ENCODE results near the gene SMIM1.
"Not testable (repeated sequence)": the region's sequence is repeated elsewhere in the genome, so short reads cannot be mapped to it uniquely, and the experiment has no call there.

Gene SMIM1

DNA sequence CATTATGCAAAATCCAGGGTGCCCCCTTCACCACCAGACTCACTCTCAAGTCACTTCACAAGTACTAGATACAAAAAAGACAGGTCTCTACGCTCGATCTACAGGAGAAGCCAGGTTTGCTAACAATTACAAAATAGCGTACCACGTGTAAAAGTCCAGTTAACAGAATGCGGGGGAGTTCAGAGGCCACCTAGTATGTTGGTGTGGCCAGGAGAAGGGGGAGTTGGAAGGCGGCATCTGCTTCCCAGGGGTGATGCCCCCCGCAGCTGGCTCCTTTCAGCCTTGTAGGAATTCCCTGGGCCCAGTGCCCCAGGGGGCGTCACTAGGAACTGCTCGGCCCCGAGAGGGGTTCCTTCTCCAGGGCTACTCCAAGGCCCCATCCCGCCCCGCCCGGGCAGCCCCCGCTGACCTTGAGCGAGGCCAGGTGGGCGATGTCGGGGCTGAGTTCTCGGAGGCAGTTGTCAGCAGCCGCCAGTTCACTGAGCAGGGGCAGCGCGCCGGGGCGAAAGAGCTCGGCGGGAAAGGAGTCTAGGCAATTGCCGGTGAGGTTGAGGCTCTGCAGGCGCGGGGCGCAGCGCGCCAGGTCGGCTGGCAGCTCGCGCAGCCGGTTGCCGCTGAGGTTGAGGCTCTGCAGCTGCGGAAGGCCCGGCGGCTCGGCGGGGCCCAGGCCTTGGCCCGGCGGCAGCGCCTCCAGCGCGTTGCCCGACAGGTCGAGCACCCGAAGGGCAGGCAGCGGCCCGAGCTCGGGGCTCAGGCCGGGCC lies 23.1 kb downstream of the SMIM1 start:
- DNase-seq (ENCODE audit: low read depth in 2 of 2), result no peak

- DNase-seq (ENCODE audit: low read depth in 2 of 2), result peak; percentile 80 to 83
Observed at GRCh38 chr1:3796215-3797061, 23.9 kb downstream of the SMIM1 start, which contains the start of gene LRRC47. TSS of gene LRRC47 (minus strand) at chr1:3796498. CDS start at chr1:3796476, 22 bp downstream.

DNA sequence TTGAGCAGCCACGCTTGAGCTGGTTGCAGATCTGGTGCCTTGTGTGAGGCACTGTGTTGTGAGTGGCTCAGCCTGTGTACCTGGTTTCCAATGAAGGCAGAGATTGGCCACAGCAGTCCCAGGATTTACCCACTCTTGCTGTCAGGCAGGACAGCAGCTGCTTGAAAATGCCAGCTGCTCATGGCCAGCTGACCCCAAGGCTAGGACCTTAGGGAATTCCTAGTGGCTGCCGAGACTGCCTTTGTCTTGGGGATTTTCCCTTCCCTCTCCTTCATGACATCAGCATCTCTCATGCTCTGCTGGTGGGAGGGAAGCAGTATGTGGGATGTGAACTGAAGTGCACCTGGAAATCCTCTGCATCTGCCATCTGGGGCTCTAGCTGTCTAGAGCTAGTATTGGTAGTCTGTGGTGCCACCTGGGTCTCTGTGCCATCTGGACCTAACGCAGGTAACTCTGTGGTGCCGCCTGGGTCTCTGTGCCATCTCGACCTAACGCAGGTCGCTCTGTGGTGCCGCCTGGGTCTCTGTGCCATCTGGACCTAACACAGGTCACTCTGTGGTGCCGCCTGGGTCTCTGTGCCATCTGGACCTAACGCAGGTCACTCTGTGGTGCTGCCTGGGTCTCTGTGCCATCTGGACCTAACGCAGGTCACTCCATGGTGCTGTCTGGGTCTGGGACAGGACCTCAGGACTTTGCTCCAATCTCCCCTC lies 27.6 kb downstream of the SMIM1 start:
- no peak for DNase-seq (ENCODE audit: low read depth in 2 of 2)

- not testable (repeated sequence) for DNase-seq (ENCODE audit: low read depth in 2 of 2)
Observed at GRCh38 chr1:3800795-3801194, 28.2 kb downstream of the SMIM1 start.

GRCh38 chr1:3803905-3804626 lies 31.5 kb downstream of the SMIM1 start:
- DNase-seq (ENCODE audit: low read depth in 2 of 2), result no peak

DNA sequence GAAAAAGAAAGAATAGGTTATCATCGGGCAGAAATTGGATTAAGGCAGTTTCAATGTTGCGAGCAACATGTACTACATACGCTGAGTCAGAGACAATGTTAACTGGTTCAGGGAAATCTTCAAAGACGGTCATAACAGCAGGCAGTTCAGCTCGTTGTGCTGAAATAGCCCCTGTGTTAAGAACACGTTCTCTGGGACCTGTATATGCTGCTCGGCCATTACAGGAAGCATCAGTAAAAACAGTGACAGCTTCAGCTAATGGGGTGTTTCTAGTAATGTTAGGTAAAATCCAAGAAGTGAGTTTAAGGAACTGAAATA lies 32.0 kb downstream of the SMIM1 start:
- not testable (repeated sequence) for DNase-seq (ENCODE audit: low read depth in 2 of 2)

GRCh38 chr1:3805038-3805437 lies 32.5 kb downstream of the SMIM1 start:
- DNase-seq (ENCODE audit: low read depth in 2 of 2), result no peak

- DNase-seq (ENCODE audit: low read depth in 2 of 2), result no peak
Observed at GRCh38 chr1:3807769-3808168, 35.2 kb downstream of the SMIM1 start.

DNA sequence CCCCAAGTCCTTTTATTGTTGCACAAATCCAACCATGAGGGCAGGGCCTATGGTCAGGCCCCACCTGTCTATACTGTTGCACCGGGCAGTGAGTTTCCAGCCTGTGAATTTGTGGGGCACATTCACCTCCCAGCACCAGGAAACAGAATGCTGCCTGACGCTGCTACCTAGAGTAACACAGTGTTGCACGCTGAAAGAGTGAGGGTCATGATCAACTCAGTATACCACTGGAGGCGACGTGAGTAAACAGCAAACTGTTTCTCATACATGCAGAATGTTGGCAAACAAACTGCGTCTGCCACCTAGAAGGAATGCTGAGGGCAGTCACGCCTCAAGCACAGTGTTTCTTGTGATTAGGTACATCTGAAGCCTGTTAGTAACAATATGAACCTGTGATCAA lies 37.1 kb downstream of the SMIM1 start:
- no peak for DNase-seq (ENCODE audit: low read depth in 2 of 2)

GRCh38 chr1:3810149-3810761 lies 37.7 kb downstream of the SMIM1 start:
- not testable (repeated sequence) for DNase-seq (ENCODE audit: low read depth in 2 of 2)

GRCh38 chr1:3811595-3811911 lies 39.0 kb downstream of the SMIM1 start:
- DNase-seq (ENCODE audit: low read depth in 2 of 2), result no peak

GRCh38 chr1:3814065-3814464 lies 41.5 kb downstream of the SMIM1 start:
- DNase-seq (ENCODE audit: low read depth in 2 of 2), result no peak

GRCh38 chr1:3814771-3815561 lies 42.4 kb downstream of the SMIM1 start:
- DNase-seq (ENCODE audit: low read depth in 2 of 2), result no peak

GRCh38 chr1:3816331-3817137 lies 44.0 kb downstream of the SMIM1 start:
- DNase-seq (ENCODE audit: low read depth in 2 of 2), result no peak

DNA sequence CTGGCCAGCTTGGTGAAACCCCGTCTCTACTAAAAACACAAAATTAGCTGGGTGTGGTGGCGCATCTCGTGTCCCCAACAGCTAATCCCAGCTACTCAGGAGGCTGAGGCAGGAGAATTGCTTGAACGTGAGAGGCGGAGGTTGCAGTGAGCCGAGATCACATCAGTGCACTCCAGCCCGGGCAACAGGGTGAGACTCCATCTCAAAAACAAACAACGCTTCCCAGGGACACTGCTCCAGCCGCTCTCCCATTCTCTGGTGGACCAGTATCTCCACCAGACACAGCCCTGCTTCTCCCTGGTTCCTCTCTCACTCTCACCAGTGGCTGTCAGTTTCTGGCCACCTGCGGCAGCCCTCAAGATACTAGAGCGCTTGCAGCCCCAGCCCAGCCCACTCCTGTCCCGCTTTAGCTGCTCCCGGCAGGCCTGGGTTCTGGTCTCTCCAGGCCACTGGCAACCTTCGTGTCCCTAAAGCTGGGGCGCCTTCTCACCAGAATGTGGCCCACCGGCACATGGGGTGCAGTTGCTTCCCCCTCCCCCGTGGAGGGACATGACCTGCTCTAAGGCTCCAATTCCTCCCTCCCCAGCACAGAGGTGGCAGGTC lies 44.7 kb downstream of the SMIM1 start:
- no peak for DNase-seq (ENCODE audit: low read depth in 2 of 2)

- DNase-seq (ENCODE audit: low read depth in 2 of 2), result no peak
Observed at GRCh38 chr1:3817821-3818597, 45.5 kb downstream of the SMIM1 start.

DNA sequence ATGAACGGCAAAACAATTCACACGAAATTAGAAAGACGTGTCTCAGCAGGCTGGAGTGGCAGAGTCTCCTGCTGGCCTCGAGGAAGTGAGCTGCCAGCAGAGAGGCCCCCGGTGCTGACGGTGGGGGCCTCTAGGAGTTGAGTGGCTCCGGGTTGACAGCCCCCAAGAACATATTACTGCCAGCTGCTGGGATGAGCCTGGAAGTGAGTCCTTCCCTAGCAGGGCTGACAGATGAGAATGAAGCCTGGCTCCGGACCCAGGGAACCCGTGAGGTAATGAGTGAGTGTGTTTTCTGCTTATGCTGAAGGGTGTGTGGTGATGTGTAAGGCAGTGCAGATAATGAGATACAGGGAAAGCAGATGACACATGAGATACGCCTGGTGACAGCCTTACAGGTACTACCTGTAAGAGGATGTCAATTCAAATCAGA lies 47.2 kb downstream of the SMIM1 start:
- DNase-seq (ENCODE audit: low read depth in 2 of 2), result no peak

GRCh38 chr1:3820316-3820715 lies 47.8 kb downstream of the SMIM1 start:
- DNase-seq (ENCODE audit: low read depth in 2 of 2), result no peak

DNA sequence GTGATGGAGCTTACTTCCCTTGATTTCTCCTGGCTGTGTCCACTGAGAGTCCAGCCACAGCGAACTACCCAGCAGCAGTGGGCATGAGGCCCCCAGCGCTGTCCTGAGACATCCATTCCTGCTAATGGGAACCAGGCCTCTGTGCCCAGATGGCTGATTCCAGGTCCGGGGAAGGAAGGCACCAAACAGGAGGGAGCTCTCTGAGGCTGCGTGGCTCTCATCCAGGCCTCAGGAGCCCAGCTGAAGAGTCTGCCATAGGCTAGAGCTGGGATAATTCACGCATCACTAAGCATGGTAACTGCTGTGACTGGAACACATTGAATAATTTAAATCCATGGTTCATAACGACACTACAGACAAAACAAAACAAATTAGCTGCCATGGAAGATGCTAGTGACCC lies 48.5 kb downstream of the SMIM1 start:
- no peak for DNase-seq (ENCODE audit: low read depth in 2 of 2)

Data from stimulated activated CD4-positive, alpha-beta T cell treated with anti-CD3 and anti-CD28 coated beads, Interleukin-1b, Interleukin-23, amount 100 ng/mL, for 1 hour (primary cell).